Ishikawa (cell line): ENCODE measurements around the gene PTPRM.

Experiments used
- CEBPB ChIP-seq: IDR thresholded peaks from 2 replicates; pipeline ENCODE4 v1.6.1; 2012
- CREB1 ChIP-seq: IDR thresholded peaks from 2 replicates; pipeline ENCODE4 v1.6.1; 2012; ENCODE audit warnings: low read depth
- EGR1 ChIP-seq: IDR thresholded peaks from 2 replicates; pipeline ENCODE4 v1.6.1; 2012
- EP300 ChIP-seq: IDR thresholded peaks from 2 replicates; pipeline ENCODE4 v1.6.1; 2012; ENCODE audit warnings: borderline replicate concordance
- FOXM1 ChIP-seq: IDR thresholded peaks from 2 replicates; pipeline ENCODE4 v1.6.1; 2012; ENCODE audit warnings: low read depth, borderline replicate concordance
- MAX ChIP-seq: IDR thresholded peaks from 2 replicates; pipeline ENCODE4 v1.6.1; 2012
- NFIC ChIP-seq: IDR thresholded peaks from 2 replicates; pipeline ENCODE4 v1.6.1; 2012
- RAD21 ChIP-seq: IDR thresholded peaks from 2 replicates; pipeline ENCODE4 v1.6.1; 2012; ENCODE audit warnings: low read depth
- REST ChIP-seq: IDR thresholded peaks from 2 replicates; pipeline ENCODE4 v1.6.1; 2012; ENCODE audit warnings: low read depth, mild to moderate bottlenecking
- TCF12 ChIP-seq: IDR thresholded peaks from 2 replicates; pipeline ENCODE4 v1.6.1; 2012; ENCODE audit warnings: low read depth
- TEAD4 ChIP-seq: IDR thresholded peaks from 2 replicates; pipeline ENCODE4 v1.6.1; 2012
- YY1 ChIP-seq: IDR thresholded peaks from 2 replicates; pipeline ENCODE4 v1.6.1; 2012; ENCODE audit warnings: low read depth
- ZBTB7A ChIP-seq: IDR thresholded peaks from 2 replicates; pipeline ENCODE4 v1.6.1; 2012; ENCODE audit warnings: low read depth

- no peak for TF ChIP-seq EP300
- no peak for TF ChIP-seq YY1
- TF ChIP-seq MAX: no peak
- TF ChIP-seq CEBPB: no peak
- no peak for TF ChIP-seq REST
- no peak for TF ChIP-seq TCF12
- TF ChIP-seq ZBTB7A: no peak
- no peak for TF ChIP-seq FOXM1
- no peak for TF ChIP-seq NFIC
- no peak for TF ChIP-seq TEAD4
- no peak for TF ChIP-seq RAD21
- no peak for TF ChIP-seq EGR1
- no peak for TF ChIP-seq CREB1
Observed at GRCh38 chr18:7735626-7736175, 168.6 kb downstream of the PTPRM start.
